NT2/D1 (cell line): ENCODE data around the gene PRKAG2.

Experiments used
- SUZ12 ChIP-seq: IDR thresholded peaks from 2 replicates; pipeline ENCODE4 v1.6.1; 2011; ENCODE audit not compliant: insufficient read length, insufficient read depth; ENCODE audit errors: extremely low read depth
- YY1 ChIP-seq: IDR thresholded peaks from 2 replicates; pipeline ENCODE4 v1.6.1; 2011; ENCODE audit not compliant: insufficient read length, insufficient read depth

DNA sequence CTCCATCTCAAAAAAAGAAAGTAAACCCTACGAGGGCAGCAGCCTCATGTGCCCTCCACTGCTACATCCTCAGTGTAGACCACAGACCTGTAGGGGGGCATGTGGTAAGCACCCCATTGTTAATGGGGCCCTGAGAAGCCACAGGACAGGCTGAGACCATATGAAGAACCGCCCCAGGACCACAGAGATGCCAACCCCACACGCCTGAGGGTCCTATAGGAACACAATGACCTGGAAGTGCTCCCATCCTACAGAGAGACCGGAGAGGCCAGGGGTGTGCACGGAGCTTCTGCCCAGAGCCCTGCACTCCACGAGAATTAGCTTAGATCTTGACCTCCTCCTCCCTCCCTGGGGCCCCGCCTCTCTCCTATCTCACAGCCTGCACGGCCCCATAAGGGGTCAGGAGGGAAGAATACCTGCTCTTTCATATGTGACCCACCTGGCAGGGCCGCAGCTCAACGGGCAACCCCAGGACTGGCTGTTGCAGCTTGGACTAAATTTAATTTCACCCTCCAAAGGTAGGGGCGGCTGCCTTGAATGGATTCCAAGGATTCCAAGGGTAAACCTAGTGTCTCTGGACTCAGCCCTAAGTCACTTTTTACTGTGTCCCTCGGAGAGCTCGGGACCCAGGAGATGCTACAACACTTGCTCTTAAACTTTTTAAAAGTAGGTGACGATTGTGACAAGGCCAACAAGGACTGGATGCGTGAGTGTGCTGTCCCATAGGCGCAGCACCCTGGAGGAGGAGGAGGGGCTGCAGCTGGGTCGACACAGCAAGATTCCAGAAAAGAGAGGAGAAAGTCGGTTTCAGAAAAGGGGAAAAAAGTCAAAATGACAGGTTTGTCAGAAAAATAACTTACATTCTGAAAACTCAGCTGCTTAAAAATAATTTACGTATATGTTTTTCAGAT, 24.2 kb downstream of the PRKAG2 start:
- TF ChIP-seq SUZ12 (no peak), YY1 (no peak)
